ENCODE results near the gene RNF145.

- TF ChIP-seq CTCF (CRISPR knock-in tag; IDR thresholded peaks at IDR 0.05) (no peak), TGIF2 (CRISPR knock-in tag; IDR thresholded peaks at IDR 0.05) (no peak), EP300 (IDR thresholded peaks at IDR 0.05; ENCODE audit: low read depth in 2 of 2, low read length in 2 of 2) (no peak), EP300 (CRISPR knock-in tag; IDR thresholded peaks at IDR 0.05; ENCODE audit: borderline replicate concordance) (no peak), TEAD2 (CRISPR knock-in tag; IDR thresholded peaks at IDR 0.05) (no peak), ZMAT5 (CRISPR knock-in tag; IDR thresholded peaks at IDR 0.05; ENCODE audit: borderline replicate concordance, low read depth) (no peak), POLR2AphosphoS2 (IDR thresholded peaks at IDR 0.05; ENCODE audit: low read depth, low read length) (no peak), FIP1L1 (IDR thresholded peaks at IDR 0.05; ENCODE audit: borderline replicate concordance, insufficient read depth, low read depth, low read length) (no peak)
Measured at GRCh38 chr5:159131951-159132350, 77.4 kb downstream of the RNF145 start.

All from HepG2 (cell line).